Measurements from ENCODE around the gene ITPK1.
"Not testable (repeated sequence)": the region's sequence is repeated elsewhere in the genome, so short reads cannot be mapped to it uniquely, and the experiment has no call there.

Gene ITPK1

GRCh38 chr14:93132472-93133065 is 16.8 kb upstream of the ITPK1 start:
- FAIRE-seq (peak; percentile 45), DNase-seq (ENCODE audit: insufficient read length, low spot score) (peak; percentile 39)
- TF ChIP-seq POU2F2 (IDR thresholded peaks at IDR 0.05; ENCODE audit: low read depth, low read length) (no peak), TAF1 (IDR thresholded peaks at IDR 0.05; ENCODE audit: low read depth, low read length) (no peak), SPI1 (IDR thresholded peaks at IDR 0.05; ENCODE audit: low read depth, low read length) (no peak), PAX5 (IDR thresholded peaks at IDR 0.05; ENCODE audit: insufficient read depth, low read length, severe bottlenecking) (no peak), POLR2A (IDR thresholded peaks at IDR 0.05; ENCODE audit: low read depth, low read length) (no peak), POLR2AphosphoS5 (IDR thresholded peaks at IDR 0.05; ENCODE audit: low read depth, low read length) (no peak)

GRCh38 chr14:93131257-93131820 is 15.6 kb upstream of the ITPK1 start:
- not testable (repeated sequence) for FAIRE-seq; DNase-seq (ENCODE audit: insufficient read length, low spot score)

DNA sequence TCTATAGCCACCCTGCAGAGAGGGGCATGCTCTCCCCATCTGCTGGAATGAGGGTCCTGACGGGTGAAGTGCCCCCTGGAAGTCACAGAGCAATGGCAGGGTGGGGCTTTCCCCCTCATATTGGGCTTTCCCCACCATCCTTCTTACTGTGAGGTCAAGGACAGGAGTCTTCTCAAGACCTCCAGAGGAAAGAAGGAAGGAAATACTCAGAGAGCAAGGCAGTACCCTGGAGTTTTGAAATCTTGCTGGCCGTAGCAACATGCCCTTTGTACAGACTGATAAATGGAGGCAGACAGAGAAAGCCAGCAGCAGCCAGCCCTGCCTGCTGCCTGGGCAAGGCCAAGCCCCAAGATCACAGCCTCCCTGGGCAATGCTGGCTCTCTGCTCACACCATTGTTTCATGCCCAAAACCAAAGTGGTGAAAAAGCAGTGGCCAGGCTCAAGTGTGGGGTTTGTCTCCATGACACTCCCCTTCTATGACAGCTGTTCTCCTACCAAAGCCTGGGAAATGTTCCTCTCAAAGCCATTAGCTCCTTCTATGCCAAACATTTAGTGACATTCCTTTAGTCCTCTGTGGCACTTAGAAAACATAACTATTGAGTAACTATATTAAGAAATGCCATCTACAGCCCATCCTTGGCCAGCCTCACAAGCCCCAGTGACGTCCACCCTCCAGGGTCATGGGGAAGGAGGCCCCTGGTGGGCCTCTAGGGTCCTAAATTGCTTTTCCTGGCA is 13.2 kb upstream of the ITPK1 start:
- no peak for FAIRE-seq
- TF ChIP-seq POU2F2 (IDR thresholded peaks at IDR 0.05; ENCODE audit: low read depth, low read length) (no peak), SPI1 (IDR thresholded peaks at IDR 0.05; ENCODE audit: low read depth, low read length) (no peak), PAX5 (IDR thresholded peaks at IDR 0.05; ENCODE audit: insufficient read depth, low read length, severe bottlenecking) (no peak), POLR2AphosphoS5 (IDR thresholded peaks at IDR 0.05; ENCODE audit: low read depth, low read length) (no peak), POLR2A (IDR thresholded peaks at IDR 0.05; ENCODE audit: low read depth, low read length) (no peak), TAF1 (IDR thresholded peaks at IDR 0.05; ENCODE audit: low read depth, low read length) (no peak)

GRCh38 chr14:93126111-93126510 is 10.4 kb upstream of the ITPK1 start:
- DNase-seq (ENCODE audit: insufficient read length, low spot score), result no peak

More for the DNA sequence above, 13.2 kb upstream of the ITPK1 start:
- no peak for DNase-seq (ENCODE audit: insufficient read length, low spot score)

DNA sequence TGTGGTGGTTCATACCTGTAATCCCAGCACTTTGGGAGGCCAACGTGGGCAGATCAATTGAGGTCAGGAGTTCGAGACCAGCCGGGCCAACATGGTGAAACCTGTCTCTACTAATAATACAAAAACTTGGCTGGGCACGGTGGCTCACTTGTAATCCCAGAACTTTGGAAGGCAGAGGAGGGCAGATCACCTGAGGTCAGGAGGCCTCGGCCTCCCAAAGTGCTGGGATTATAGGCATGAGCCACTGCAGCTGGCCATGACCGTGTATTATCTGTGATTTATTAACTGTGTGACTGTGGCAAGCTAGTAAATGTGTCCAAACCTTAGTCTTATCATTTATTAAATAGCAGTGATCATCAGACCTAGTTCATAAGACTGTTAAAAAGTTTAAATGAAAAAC is 7.1 kb upstream of the ITPK1 start:
- no peak for TF ChIP-seq POLR2AphosphoS5 (IDR thresholded peaks at IDR 0.05; ENCODE audit: low read depth, low read length)
- no peak for TF ChIP-seq PAX5 (IDR thresholded peaks at IDR 0.05; ENCODE audit: insufficient read depth, low read length, severe bottlenecking)
- no peak for TF ChIP-seq TAF1 (IDR thresholded peaks at IDR 0.05; ENCODE audit: low read depth, low read length)
- TF ChIP-seq POLR2A (IDR thresholded peaks at IDR 0.05; ENCODE audit: low read depth, low read length), result no peak
- no peak for TF ChIP-seq POU2F2 (IDR thresholded peaks at IDR 0.05; ENCODE audit: low read depth, low read length)
- TF ChIP-seq SPI1 (IDR thresholded peaks at IDR 0.05; ENCODE audit: low read depth, low read length), result no peak
- no peak for DNase-seq (ENCODE audit: insufficient read length, low spot score)
- no peak for FAIRE-seq

More at GRCh38 chr14:93126111-93126510, 10.4 kb upstream of the ITPK1 start:
- TF ChIP-seq TAF1 (IDR thresholded peaks at IDR 0.05; ENCODE audit: low read depth, low read length), result no peak
- no peak for TF ChIP-seq POLR2AphosphoS5 (IDR thresholded peaks at IDR 0.05; ENCODE audit: low read depth, low read length)
- no peak for TF ChIP-seq POU2F2 (IDR thresholded peaks at IDR 0.05; ENCODE audit: low read depth, low read length)
- no peak for TF ChIP-seq SPI1 (IDR thresholded peaks at IDR 0.05; ENCODE audit: low read depth, low read length)
- TF ChIP-seq PAX5 (IDR thresholded peaks at IDR 0.05; ENCODE audit: insufficient read depth, low read length, severe bottlenecking), result no peak
- TF ChIP-seq POLR2A (IDR thresholded peaks at IDR 0.05; ENCODE audit: low read depth, low read length), result no peak
- no peak for FAIRE-seq

GRCh38 chr14:93121030-93121834 is 5.5 kb upstream of the ITPK1 start:
- no peak for FAIRE-seq

GRCh38 chr14:93120517-93120916 is 4.8 kb upstream of the ITPK1 start:
- DNase-seq (ENCODE audit: insufficient read length, low spot score) (no peak), FAIRE-seq (no peak)
- TF ChIP-seq SPI1 (IDR thresholded peaks at IDR 0.05; ENCODE audit: low read depth, low read length) (peak; percentile 61), POLR2AphosphoS5 (IDR thresholded peaks at IDR 0.05; ENCODE audit: low read depth, low read length) (no peak)

More at GRCh38 chr14:93121030-93121834, 5.5 kb upstream of the ITPK1 start:
- no peak for TF ChIP-seq TAF1 (IDR thresholded peaks at IDR 0.05; ENCODE audit: low read depth, low read length)
- TF ChIP-seq POU2F2 (IDR thresholded peaks at IDR 0.05; ENCODE audit: low read depth, low read length), result no peak
- no peak for TF ChIP-seq POLR2A (IDR thresholded peaks at IDR 0.05; ENCODE audit: low read depth, low read length)
- TF ChIP-seq SPI1 (IDR thresholded peaks at IDR 0.05; ENCODE audit: low read depth, low read length), result no peak
- TF ChIP-seq POLR2AphosphoS5 (IDR thresholded peaks at IDR 0.05; ENCODE audit: low read depth, low read length), result no peak
- no peak for TF ChIP-seq PAX5 (IDR thresholded peaks at IDR 0.05; ENCODE audit: insufficient read depth, low read length, severe bottlenecking)
- no peak for DNase-seq (ENCODE audit: insufficient read length, low spot score)

GRCh38 chr14:93116676-93117200 is 1.0 kb upstream of the ITPK1 start:
- no peak for DNase-seq (ENCODE audit: insufficient read length, low spot score)
- TF ChIP-seq SPI1 (IDR thresholded peaks at IDR 0.05; ENCODE audit: low read depth, low read length), result no peak
- TF ChIP-seq POLR2AphosphoS5 (IDR thresholded peaks at IDR 0.05; ENCODE audit: low read depth, low read length), result no peak
- no peak for TF ChIP-seq POLR2A (IDR thresholded peaks at IDR 0.05; ENCODE audit: low read depth, low read length)
- TF ChIP-seq PAX5 (IDR thresholded peaks at IDR 0.05; ENCODE audit: insufficient read depth, low read length, severe bottlenecking), result no peak
- TF ChIP-seq POU2F2 (IDR thresholded peaks at IDR 0.05; ENCODE audit: low read depth, low read length), result no peak
- no peak for TF ChIP-seq TAF1 (IDR thresholded peaks at IDR 0.05; ENCODE audit: low read depth, low read length)
- no peak for FAIRE-seq
